Spleen (tissue), 11 donors: ENCODE data around the gene OR2M4. TPM values are rescaled to one million over a fixed set of nuclear protein-coding genes. Genes with fewer than 3 reads are reported as not detected.
A peak's percentile ranks its signal among the peaks of the same experiment; 100 is the strongest.
"Not testable (repeated sequence)": the region's sequence is repeated elsewhere in the genome, so short reads cannot be mapped to it uniquely, and the experiment has no call there.

ENCODE experiments used
- DNase-seq: peaks from one replicate; pipeline ENCODE4 v3.0.0-alpha.2; 2020
- H3K27ac ChIP-seq, 8 donors: fragments of 200-600 bp; sonication (generic) in 7 of 8; 1 replicate in 4 of 8; 2 replicates in 4 of 8; pipeline versions ENCODE4 v1.5.0 to v1.8.0; 2016 to 2021; ENCODE audit warnings: inconsistent platforms in 4 of 8, mild to moderate bottlenecking in 4 of 8, moderate library complexity in 1 of 8
- H3K27me3 ChIP-seq, 7 donors: fragments of 200-600 bp; sonication (generic) in 6 of 7; replicated peaks in 1 of 7; 1 replicate in 4 of 7; 2 replicates in 3 of 7; pipeline versions ENCODE4 v1.5.0 to v1.8.0; 2016 to 2021; ENCODE audit warnings: inconsistent platforms in 3 of 7, mild to moderate bottlenecking in 1 of 7
- H3K36me3 ChIP-seq, 6 donors: fragments of 200-600 bp; sonication (generic) in 5 of 6; 1 replicate in 4 of 6; 2 replicates in 2 of 6; pipeline versions ENCODE4 v1.5.0 to v1.8.0; 2016 to 2021; ENCODE audit warnings: inconsistent platforms in 2 of 6
- H3K4me1 ChIP-seq, 6 donors: fragments of 200-600 bp; sonication (generic) in 5 of 6; 1 replicate in 3 of 6; 2 replicates in 3 of 6; pipeline versions ENCODE4 v1.5.0 to v1.8.0; 2016 to 2021; ENCODE audit warnings: inconsistent platforms in 3 of 6
- H3K4me3 ChIP-seq, 8 donors: fragments of 200-600 bp; sonication (generic) in 7 of 8; 1 replicate in 4 of 8; 2 replicates in 4 of 8; pipeline versions ENCODE4 v1.5.0 to v1.8.0; 2016 to 2021; ENCODE audit warnings: inconsistent platforms in 4 of 8, mild to moderate bottlenecking in 4 of 8, moderate library complexity in 2 of 8
- H3K9me3 ChIP-seq, 8 donors: fragments of 200-600 bp; sonication (generic) in 7 of 8; 1 replicate in 4 of 8; 2 replicates in 4 of 8; pipeline versions ENCODE4 v1.5.0 to v1.8.0; 2016 to 2021; ENCODE audit warnings: inconsistent platforms in 4 of 8
- CTCF ChIP-seq, 11 experiments: fragments of 200-600 bp in 7 of 11; fragments of 450-650 bp in 4 of 11; sonication (generic) in 4 of 11; IDR thresholded peaks in 8 of 11; conservative IDR thresholded peaks in 3 of 11; 1 replicate in 7 of 11; 2 replicates in 4 of 11; pipeline versions ENCODE4 v1.4.0 to v1.8.0; 2016 to 2021; ENCODE audit warnings: antibody characterized with exemption in 11 of 11, inconsistent platforms in 4 of 11, mild to moderate bottlenecking in 1 of 11
- POLR2A ChIP-seq, 3 donors: fragments of 450-650 bp; IDR thresholded peaks; one replicate each; pipeline ENCODE4 v1.5.1; 2017; ENCODE audit warnings: antibody characterized with exemption in 3 of 3, mild to moderate bottlenecking in 1 of 3
- POLR2AphosphoS5 ChIP-seq, 3 donors: sonication (generic); formaldehyde crosslinking; IDR thresholded peaks; one replicate each; pipeline ENCODE4 v1.5.1; 2017; ENCODE audit warnings: antibody characterized with exemption in 3 of 3
- WGBS, 5 donors: extraction: QIAGEN DNeasy Blood & Tissue Kit in 3 of 5; methylation state at CpG; one replicate each; pipeline versions ENCODE4 v1.1.5 to v1.1.7; 2013 to 2018; 5-methylcytosine and 5-hydroxymethylcytosine counted together
- intact Hi-C: fragments of 100-400 bp; cut with DNase I; formaldehyde crosslinking; loops from one replicate; pipeline ENCODE4 v1.15.0; 2023; ENCODE audit warnings: low total_unique reads
- polyA plus RNA-seq, 3 donors: library from polyadenylated mRNA; stranded (reverse); fragments of 200-250 nt; gene quantifications; one replicate each; pipeline ENCODE4 v1.2.1, GENCODE V29; 2013
- total RNA-seq, 7 donors: library from RNA; depleted of rRNA in 3 of 7; stranded (reverse); fragments of >200 nt in 3 of 7; fragmentation: NEBNext Ultra II Directional in 4 of 7; extraction: Animal tissue kit (Norgen Biotek cat#: 25700) in 4 of 7; gene quantifications; one replicate each; pipeline versions ENCODE4 v1.1.0 to v1.2.1, GENCODE V29; 2016 to 2021
- donor health status: healthy with polysubstance abuse.
- donor health status: DM: no; HTN: no; CAD: no; lungs with moderate emphysema.
- donor health status: DM: no; HTN: no; CAD: no.
- donor health status: Bipolar disorder and iron deficiency.
- donor health status: healthy.
- donor health status: DM: no; HTN: no; CAD: no.
- donor health status: DM: yes; HTN: yes; CAD: no.

OR2M4 gene
- total and polyA plus RNA-seq, 10 donors, result 0.02 TPM; not detected in 9

- H3K36me3 ChIP-seq, result no peaks in the 10 kb centered on the region
- peaks cover 0 to 13% (median 7%) of the 10 kb centered on the region in 8 donors for H3K9me3 ChIP-seq
- TF ChIP-seq POLR2A (IDR thresholded peaks at IDR 0.05), result no peak
- no peak for TF ChIP-seq POLR2AphosphoS5 (IDR thresholded peaks at IDR 0.05)
- no peak for TF ChIP-seq CTCF (IDR thresholded peaks at IDR 0.05 in 8 of 11, conservative IDR thresholded peaks at IDR 0.05 in 3 of 11)
- H3K27ac ChIP-seq, result no peak overlapping the region
- intact Hi-C loops, result no loop called here
- WGBS, 5 donors, result 64 to 86% (median 79%) methylated on average over 6 of the region's 6 CpGs
- no peaks in the 10 kb centered on the region for H3K4me1 ChIP-seq
- no peak for DNase-seq
- no peak overlapping the region for H3K4me3 ChIP-seq
- H3K27me3 ChIP-seq, result no peaks in the 10 kb centered on the region
These were observed 1.8 kb upstream of the OR2M4 start for GRCh38 chr1:248229360-248229908.

- intact Hi-C loops, result no loop called here
- Histone ChIP-seq H3K36me3 (no peaks in the 10 kb centered on the region), H3K27me3 (peaks cover 0 to 12% (median 0%) of the 10 kb centered on the region in 7 donors), H3K4me1 (no peaks in the 10 kb centered on the region), H3K27ac (no peak overlapping the region), H3K4me3 (no peak overlapping the region), H3K9me3 (no peaks in the 10 kb centered on the region)
- DNase-seq, result peak; percentile 55
- TF ChIP-seq CTCF (IDR thresholded peaks at IDR 0.05 in 8 of 11, conservative IDR thresholded peaks at IDR 0.05 in 3 of 11) (no peak), POLR2AphosphoS5 (IDR thresholded peaks at IDR 0.05) (no peak), POLR2A (IDR thresholded peaks at IDR 0.05) (no peak)
- 89 to 93% (median 93%) methylated on average over 9 of the region's 9 CpGs for WGBS, 5 donors
These were observed 8.3 kb downstream of the OR2M4 start for GRCh38 chr1:248239478-248239877.

DNA sequence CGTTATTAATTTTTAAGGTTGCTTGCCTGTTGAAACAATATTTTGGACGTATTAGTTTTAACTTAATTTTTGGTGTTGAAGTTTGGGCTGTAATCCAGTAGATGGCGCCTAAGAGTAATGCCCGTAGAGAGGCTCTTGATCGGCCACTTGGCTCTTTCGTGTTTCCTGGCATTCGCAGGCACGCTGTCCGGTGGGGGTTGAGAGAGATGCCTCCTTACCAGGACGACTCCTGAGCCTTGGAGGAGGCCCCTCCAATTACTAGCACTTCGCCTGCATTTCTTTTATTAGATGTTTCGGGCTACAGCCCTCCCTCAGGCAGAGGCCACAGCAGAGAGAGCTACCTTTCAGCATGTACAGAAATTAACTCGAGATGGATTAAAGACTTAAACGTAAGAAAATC is 12.0 kb downstream of the OR2M4 start:
- WGBS, 5 donors, result 14 to 17% (median 15%) methylated on average over 14 of the region's 14 CpGs
- intact Hi-C loops, result no loop called here
- H3K9me3 ChIP-seq, result no peaks in the 10 kb centered on the region
- no peak overlapping the region for H3K4me3 ChIP-seq
- H3K4me1 ChIP-seq, result no peaks in the 10 kb centered on the region
- TF ChIP-seq POLR2A (IDR thresholded peaks at IDR 0.05) (no peak), POLR2AphosphoS5 (IDR thresholded peaks at IDR 0.05) (no peak), CTCF (IDR thresholded peaks at IDR 0.05 in 8 of 11, conservative IDR thresholded peaks at IDR 0.05 in 3 of 11) (peak in 7 of 11 experiments; percentile 27 to 66 (median 51))
- no peaks in the 10 kb centered on the region for H3K36me3 ChIP-seq
- peak; percentile 64 for DNase-seq
- H3K27ac ChIP-seq, result no peak overlapping the region
- H3K27me3 ChIP-seq, result peaks cover 0 to 12% (median 0%) of the 10 kb centered on the region in 7 donors

- intact Hi-C loops, H3K27ac ChIP-seq, H3K36me3 ChIP-seq, H3K27me3 ChIP-seq, DNase-seq, H3K4me3 ChIP-seq, H3K4me1 ChIP-seq: not testable (repeated sequence)
- H3K9me3 ChIP-seq, result peaks cover 3 to 32% (median 21%) of the 10 kb centered on the region in 8 donors
- WGBS, 5 donors, result 70 to 95% (median 80%) methylated on average over 1 of the region's 1 CpG
These were observed 28.1 kb downstream of the OR2M4 start for GRCh38 chr1:248259309-248259708.

DNA sequence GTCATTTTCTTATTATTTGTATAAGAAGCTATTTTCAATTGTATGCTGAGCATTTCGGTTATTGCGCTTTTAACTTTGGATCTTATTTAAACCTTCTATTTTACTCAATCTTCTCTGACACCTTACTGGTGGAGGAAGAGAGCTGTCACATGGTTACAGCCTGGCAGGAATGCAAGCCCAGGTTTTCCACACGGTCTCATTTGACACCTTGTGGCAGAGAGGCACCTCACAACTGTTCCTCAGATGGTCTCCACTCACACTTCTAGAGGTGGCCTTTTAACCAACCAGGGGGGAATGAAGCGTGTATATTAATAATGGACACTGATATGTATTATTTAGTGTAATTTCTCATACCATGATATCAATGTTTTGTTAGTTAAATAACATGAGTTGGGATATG is 37.0 kb downstream of the OR2M4 start:
- H3K27me3 ChIP-seq, result no peaks in the 10 kb centered on the region
- intact Hi-C loops, result no loop called here
- H3K4me3 ChIP-seq, result no peak overlapping the region
- peaks cover 0 to 10% (median 0%) of the 10 kb centered on the region in 8 donors for H3K9me3 ChIP-seq
- WGBS, 5 donors, result 61 to 74% (median 73%) methylated on average over 4 of the region's 4 CpGs
- DNase-seq, result no peak
- no peak overlapping the region for H3K27ac ChIP-seq
- no peaks in the 10 kb centered on the region for H3K4me1 ChIP-seq
- H3K36me3 ChIP-seq, result no peaks in the 10 kb centered on the region
- TF ChIP-seq POLR2AphosphoS5 (IDR thresholded peaks at IDR 0.05) (no peak), POLR2A (IDR thresholded peaks at IDR 0.05) (no peak), CTCF (IDR thresholded peaks at IDR 0.05 in 8 of 11, conservative IDR thresholded peaks at IDR 0.05 in 3 of 11) (no peak)

DNA sequence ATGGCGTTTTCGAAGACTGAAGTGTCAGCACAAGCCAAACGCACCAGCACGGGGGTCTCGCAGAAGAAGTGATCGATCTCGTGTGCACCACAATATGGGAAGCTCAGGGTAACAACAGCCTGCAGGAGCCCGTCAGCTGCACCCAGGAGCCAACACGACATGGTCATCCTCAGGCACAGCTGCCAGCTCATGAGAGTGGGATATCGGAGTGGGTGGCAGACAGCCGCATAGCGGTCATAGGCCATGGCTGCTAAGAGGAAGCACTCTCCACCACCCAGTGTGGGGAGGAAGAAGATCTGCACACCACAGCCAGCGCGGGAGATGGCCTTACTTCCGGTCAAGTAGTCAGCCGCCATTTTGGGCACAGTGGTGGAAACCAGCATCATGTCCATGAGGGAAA is 42.0 kb downstream of the OR2M4 start:
- H3K4me3 ChIP-seq, H3K36me3 ChIP-seq, H3K27me3 ChIP-seq, H3K27ac ChIP-seq, H3K9me3 ChIP-seq, intact Hi-C loops, H3K4me1 ChIP-seq, DNase-seq: not testable (repeated sequence)
- WGBS, 5 donors, result 80 to 91% (median 89%) methylated on average over 1 to 13 of the region's 16 CpGs
